Metanephros (tissue), 2 donors: ENCODE results near the gene ZNF90. TPM values are rescaled to one million over a fixed set of nuclear protein-coding genes. Genes with fewer than 3 reads are reported as not detected.

ENCODE experiments used
- small RNA-seq: library from RNA; depleted of rRNA; stranded (forward); fragments of <200 nt; gene quantifications from one replicate; pipeline ENCODE3, GENCODE V24; 2014; ENCODE audit warnings: low replicate concordance
- total RNA-seq: library from RNA; depleted of rRNA; stranded (reverse); fragments of >200 nt; gene quantifications from one replicate; pipeline ENCODE4 v1.2.3, GENCODE V29; 2014

Gene ZNF90
- total RNA-seq, result 12.1 TPM

DNA sequence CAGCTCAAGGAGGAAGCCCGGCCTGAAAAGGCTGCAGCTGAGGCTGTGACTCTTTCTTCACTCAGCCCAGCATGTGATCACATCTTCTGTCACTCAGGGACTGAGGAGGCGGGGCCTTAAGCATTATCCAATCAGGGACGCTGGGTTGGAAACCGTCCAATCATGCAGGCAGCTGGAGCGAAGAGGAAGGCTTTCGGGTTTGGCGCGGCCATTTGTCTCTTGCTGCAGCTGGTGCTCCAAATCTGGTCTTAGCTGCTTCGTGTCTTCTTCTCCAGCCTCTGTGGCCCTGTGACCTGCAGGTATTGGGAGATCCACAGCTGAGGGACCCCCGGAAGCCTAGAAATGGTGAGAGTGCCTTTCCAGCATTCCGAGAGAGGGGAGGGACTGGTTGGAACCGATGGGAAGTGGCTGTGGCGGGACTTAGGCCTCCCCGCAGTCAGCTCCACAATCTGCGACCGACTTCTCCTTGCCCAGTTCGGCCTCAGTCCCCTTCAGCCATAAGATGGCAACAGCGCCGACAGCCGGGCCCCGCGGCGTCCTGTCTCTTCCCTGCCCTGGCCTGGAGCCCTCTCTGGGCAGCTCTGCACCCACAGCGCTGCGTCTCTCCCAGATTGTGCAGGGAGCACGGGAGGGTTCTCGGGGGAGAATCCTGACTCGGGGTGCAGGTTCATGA is at the start of gene ZNF90:
ZNF90 (plus strand) TSS at position 210 of the 673 bp plus-strand sequence; CDS start at position 343, 133 bp downstream.

GRCh38 chr19:20039203-20039723 is 38.5 kb upstream of the ZNF90 start, which contains the start of gene ZNF682:
Gene ZNF682 (minus strand): TSS chr19:20039505. CDS start chr19:20039345, 160 bp downstream.

GRCh38 chr19:20167020-20167644 is 89.3 kb downstream of the ZNF90 start, which contains the start of gene ZNF486:
Gene ZNF486 (plus strand): TSS chr19:20167214. CDS start chr19:20167331, 117 bp downstream.

Small RNA genes within 50 kb of the gene (small RNA-seq; reads per million reads assigned to genes)
- gene AC006539.3, result not detected

Other genes starting within 250 kb of the ZNF90 start
- gene ZNF253, start 212.1 kb upstream of the ZNF90 start, total RNA-seq, result 12.7 TPM
- gene ZNF93, start 177.1 kb upstream of the ZNF90 start, total RNA-seq, result 21.4 TPM
- gene ZNF682, start 38.5 kb upstream of the ZNF90 start, total RNA-seq, result 11.8 TPM
- gene ZNF486, start 89.2 kb downstream of the ZNF90 start, total RNA-seq, result 28.2 TPM